Measurements from ENCODE around the gene MS4A6A. TPM values are rescaled to one million over a fixed set of nuclear protein-coding genes. Genes with fewer than 3 reads are reported as not detected.
"Not testable (repeated sequence)": the region's sequence is repeated elsewhere in the genome, so short reads cannot be mapped to it uniquely, and the experiment has no call there.

The MS4A6A gene
- total RNA-seq, 1 experiment from 2014 or later: not detected

- Histone ChIP-seq H3K9me3 (replicated peaks) (no peaks in the 10 kb centered on the region), H3K4me3 (no peak overlapping the region), H3K4me1 (replicated peaks) (no peaks in the 10 kb centered on the region), H3K27ac (no peak overlapping the region), H3K36me3 (no peaks in the 10 kb centered on the region), H3K27me3 (replicated peaks) (0 out of 2 replicates have a peak, but pooled peaks cover under 1% of the 10 kb centered on the region)
- no peak for DNase-seq (ENCODE audit: low read depth in 1 of 2, low spot score in 2 of 2)
Observed at GRCh38 chr11:60165951-60166350, 16.9 kb downstream of the MS4A6A start.

DNA sequence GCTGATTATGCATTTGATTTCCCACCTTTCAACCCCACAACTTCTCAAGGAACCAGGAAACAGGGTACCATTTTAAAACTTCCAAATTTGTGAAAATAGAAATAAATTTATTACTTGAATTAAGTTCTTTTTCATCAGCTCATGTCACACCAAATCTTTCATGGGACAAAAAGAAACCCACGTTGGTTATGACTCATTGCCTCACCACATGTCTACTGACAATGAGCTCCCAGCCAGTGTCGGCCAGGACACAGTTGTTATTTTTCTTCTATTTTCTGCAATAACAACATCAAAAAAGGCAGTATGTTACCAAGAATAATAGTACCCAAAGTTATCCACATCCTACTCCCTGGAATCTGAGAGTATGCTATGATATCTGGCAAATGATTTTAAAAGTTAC is 17.3 kb downstream of the MS4A6A start:
- Histone ChIP-seq H3K4me1 (replicated peaks) (no peaks in the 10 kb centered on the region), H3K27ac (no peak overlapping the region), H3K36me3 (no peaks in the 10 kb centered on the region), H3K9me3 (replicated peaks) (no peaks in the 10 kb centered on the region), H3K27me3 (replicated peaks) (no peaks in the 10 kb centered on the region), H3K4me3 (no peak overlapping the region)
- DNase-seq (ENCODE audit: low read depth in 1 of 2, low spot score in 2 of 2): no peak

- Histone ChIP-seq H3K27me3 (replicated peaks) (no peaks in the 10 kb centered on the region), H3K9me3 (replicated peaks) (no peaks in the 10 kb centered on the region), H3K27ac (no peak overlapping the region), H3K36me3 (no peaks in the 10 kb centered on the region), H3K4me1 (replicated peaks) (no peaks in the 10 kb centered on the region), H3K4me3 (no peak overlapping the region)
- no peak for DNase-seq (ENCODE audit: low read depth in 1 of 2, low spot score in 2 of 2)
Observed at GRCh38 chr11:60164550-60165075, 18.3 kb downstream of the MS4A6A start.

GRCh38 chr11:60161766-60162165 is 21.1 kb downstream of the MS4A6A start:
- H3K36me3 ChIP-seq: no peaks in the 10 kb centered on the region
- H3K9me3 ChIP-seq (replicated peaks): no peaks in the 10 kb centered on the region
- no peaks in the 10 kb centered on the region for H3K27me3 ChIP-seq (replicated peaks)
- no peak overlapping the region for H3K4me3 ChIP-seq
- no peak for DNase-seq (ENCODE audit: low read depth in 1 of 2, low spot score in 2 of 2)
- H3K27ac ChIP-seq: no peak overlapping the region
- H3K4me1 ChIP-seq (replicated peaks): no peaks in the 10 kb centered on the region

GRCh38 chr11:60161107-60161506 is 21.8 kb downstream of the MS4A6A start:
- no peaks in the 10 kb centered on the region for H3K4me1 ChIP-seq (replicated peaks)
- no peaks in the 10 kb centered on the region for H3K36me3 ChIP-seq
- H3K27ac ChIP-seq: no peak overlapping the region
- no peaks in the 10 kb centered on the region for H3K9me3 ChIP-seq (replicated peaks)
- H3K4me3 ChIP-seq: no peak overlapping the region
- no peaks in the 10 kb centered on the region for H3K27me3 ChIP-seq (replicated peaks)
- no peak for DNase-seq (ENCODE audit: low read depth in 1 of 2, low spot score in 2 of 2)

- H3K4me3 ChIP-seq: no peak overlapping the region
- no peaks in the 10 kb centered on the region for H3K36me3 ChIP-seq
- no peak for DNase-seq (ENCODE audit: low read depth in 1 of 2, low spot score in 2 of 2)
- H3K27me3 ChIP-seq (replicated peaks): no peaks in the 10 kb centered on the region
- no peaks in the 10 kb centered on the region for H3K9me3 ChIP-seq (replicated peaks)
- H3K4me1 ChIP-seq (replicated peaks): no peaks in the 10 kb centered on the region
- no peak overlapping the region for H3K27ac ChIP-seq
Observed at GRCh38 chr11:60159868-60160267, 23.0 kb downstream of the MS4A6A start.

DNA sequence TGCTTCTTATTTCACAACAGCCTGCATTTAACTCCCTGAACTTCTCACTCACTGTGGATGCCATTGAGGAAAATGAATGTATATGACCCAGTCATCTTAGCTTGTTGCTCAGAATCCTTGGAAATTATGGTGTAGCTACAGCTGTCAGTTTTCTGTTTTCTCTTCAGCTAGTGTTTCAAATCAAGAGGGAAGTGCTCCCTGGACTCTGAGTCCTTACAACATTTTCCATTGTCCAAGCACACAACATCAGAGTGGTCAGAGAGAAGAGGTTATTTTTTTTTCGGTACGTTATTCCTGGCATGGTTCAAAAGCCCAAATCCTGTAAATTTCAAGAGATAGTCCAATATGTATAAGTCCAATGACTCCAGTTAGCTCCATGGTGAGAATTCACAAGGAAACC is 23.6 kb downstream of the MS4A6A start:
- no peaks in the 10 kb centered on the region for H3K36me3 ChIP-seq
- no peak overlapping the region for H3K27ac ChIP-seq
- H3K4me1 ChIP-seq (replicated peaks): no peaks in the 10 kb centered on the region
- no peak for DNase-seq (ENCODE audit: low read depth in 1 of 2, low spot score in 2 of 2)
- no peaks in the 10 kb centered on the region for H3K27me3 ChIP-seq (replicated peaks)
- H3K4me3 ChIP-seq: no peak overlapping the region
- H3K9me3 ChIP-seq (replicated peaks): no peaks in the 10 kb centered on the region

DNA sequence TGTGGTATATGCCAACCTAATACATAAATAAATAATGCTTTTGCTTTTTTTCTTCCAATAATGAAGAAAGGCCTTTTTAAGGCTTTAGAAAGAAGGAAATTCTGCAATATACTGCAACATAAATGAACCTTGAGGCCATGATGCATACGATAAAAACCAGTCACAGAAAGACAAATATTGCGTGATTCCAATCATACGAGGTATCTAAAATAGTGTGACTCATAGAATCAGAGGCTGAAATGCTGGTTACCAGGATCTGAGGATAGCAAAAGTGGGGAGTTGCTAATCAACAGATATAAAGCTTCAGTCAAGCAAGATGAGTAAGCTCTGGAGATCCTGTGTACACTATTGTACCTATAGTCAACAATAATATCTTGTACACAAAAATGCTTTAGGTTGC is 24.2 kb downstream of the MS4A6A start:
- no peaks in the 10 kb centered on the region for H3K36me3 ChIP-seq
- no peak for DNase-seq (ENCODE audit: low read depth in 1 of 2, low spot score in 2 of 2)
- no peak overlapping the region for H3K4me3 ChIP-seq
- H3K27ac ChIP-seq: no peak overlapping the region
- H3K27me3 ChIP-seq (replicated peaks): no peaks in the 10 kb centered on the region
- H3K9me3 ChIP-seq (replicated peaks): no peaks in the 10 kb centered on the region
- no peaks in the 10 kb centered on the region for H3K4me1 ChIP-seq (replicated peaks)

DNA sequence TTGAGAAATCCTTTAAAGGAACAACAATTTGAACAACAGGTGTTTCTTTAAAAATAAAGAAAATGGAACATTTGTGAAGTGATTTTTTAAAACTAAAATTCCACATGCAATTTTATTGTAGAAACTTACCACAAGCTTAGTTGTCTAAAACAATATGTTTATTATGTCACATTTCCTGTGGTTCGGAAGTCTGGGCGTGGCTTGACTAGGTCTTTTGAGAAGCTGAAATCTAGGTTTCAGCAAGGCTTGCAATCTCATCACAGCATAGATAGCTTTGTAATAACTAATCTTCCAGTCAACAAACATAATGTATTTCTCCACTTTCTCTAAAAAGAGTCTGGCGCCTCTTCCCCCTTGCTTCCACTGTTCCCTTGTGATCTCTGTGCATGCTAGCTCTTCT is 27.0 kb downstream of the MS4A6A start:
- Histone ChIP-seq H3K27me3 (replicated peaks) (no peaks in the 10 kb centered on the region), H3K36me3 (no peaks in the 10 kb centered on the region), H3K4me1 (replicated peaks) (no peaks in the 10 kb centered on the region), H3K9me3 (replicated peaks) (no peaks in the 10 kb centered on the region), H3K4me3 (no peak overlapping the region), H3K27ac (no peak overlapping the region)
- DNase-seq (ENCODE audit: low read depth in 1 of 2, low spot score in 2 of 2): no peak

DNA sequence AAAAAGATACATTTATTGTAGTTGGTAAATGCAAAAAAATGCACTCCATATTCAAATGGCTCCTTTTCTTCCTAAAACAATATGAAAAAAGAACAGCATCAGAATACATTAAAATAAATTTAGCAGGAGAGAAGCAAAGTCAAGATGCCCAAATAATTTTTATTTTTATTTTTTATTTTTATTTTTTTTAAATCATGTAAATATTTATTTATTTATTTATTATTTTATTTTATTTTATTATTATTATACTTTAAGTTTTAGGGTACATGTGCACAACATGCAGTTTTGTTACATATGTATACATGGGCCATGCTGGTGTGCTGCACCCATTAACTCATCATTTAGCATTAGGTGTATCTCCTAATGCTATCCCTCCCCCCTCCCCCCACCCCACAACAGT is 30.2 kb downstream of the MS4A6A start:
- DNase-seq (ENCODE audit: low read depth in 1 of 2, low spot score in 2 of 2); H3K36me3 ChIP-seq; H3K9me3 ChIP-seq (replicated peaks); H3K27ac ChIP-seq; H3K4me1 ChIP-seq (replicated peaks); H3K27me3 ChIP-seq (replicated peaks); H3K4me3 ChIP-seq: not testable (repeated sequence)

DNA sequence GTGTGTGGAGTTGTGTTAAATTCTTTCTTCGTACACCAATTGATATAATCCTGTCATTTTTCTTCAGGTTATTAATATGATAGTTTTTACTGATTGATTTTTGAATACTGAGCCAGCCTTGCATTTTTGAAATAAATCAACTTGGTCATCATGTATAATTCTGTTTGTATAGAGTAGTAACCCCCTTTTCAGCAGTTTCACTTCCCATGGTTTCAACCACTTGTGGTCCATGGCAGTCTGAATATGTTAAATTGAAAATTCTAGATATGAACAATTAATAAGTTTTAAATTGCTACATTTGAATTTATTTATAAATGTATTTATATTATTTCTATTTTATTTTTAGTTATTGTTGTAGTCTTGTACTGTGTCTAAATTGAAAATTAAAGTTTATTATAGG is 32.6 kb downstream of the MS4A6A start:
- DNase-seq (ENCODE audit: low read depth in 1 of 2, low spot score in 2 of 2): no peak
- no peaks in the 10 kb centered on the region for H3K9me3 ChIP-seq (replicated peaks)
- H3K36me3 ChIP-seq: no peaks in the 10 kb centered on the region
- H3K4me3 ChIP-seq: no peak overlapping the region
- H3K27ac ChIP-seq: no peak overlapping the region
- no peaks in the 10 kb centered on the region for H3K27me3 ChIP-seq (replicated peaks)
- H3K4me1 ChIP-seq (replicated peaks): no peaks in the 10 kb centered on the region

DNA sequence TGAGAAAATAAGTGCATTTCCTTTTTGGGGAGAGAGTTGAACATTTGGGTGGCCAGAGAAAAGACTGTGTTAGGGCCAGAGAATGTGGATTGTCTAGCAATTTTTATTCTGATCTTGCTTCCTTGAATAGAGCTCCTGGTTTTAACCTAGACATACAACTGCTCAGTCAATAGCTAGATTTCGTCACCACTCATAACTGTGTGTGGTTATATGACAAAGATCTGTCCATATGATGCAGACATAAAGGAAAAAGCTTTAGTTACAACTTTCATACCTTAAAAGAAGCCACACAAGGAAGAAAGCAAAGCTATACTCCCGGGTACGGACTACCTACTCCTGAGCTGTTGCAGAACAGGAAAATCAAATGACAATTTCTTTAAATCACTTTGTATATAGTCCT is 37.2 kb downstream of the MS4A6A start:
- DNase-seq (ENCODE audit: low read depth in 1 of 2, low spot score in 2 of 2): no peak
- Histone ChIP-seq H3K27me3 (replicated peaks) (no peaks in the 10 kb centered on the region), H3K9me3 (replicated peaks) (no peaks in the 10 kb centered on the region), H3K4me3 (no peak overlapping the region), H3K36me3 (no peaks in the 10 kb centered on the region), H3K27ac (no peak overlapping the region), H3K4me1 (replicated peaks) (no peaks in the 10 kb centered on the region)

DNA sequence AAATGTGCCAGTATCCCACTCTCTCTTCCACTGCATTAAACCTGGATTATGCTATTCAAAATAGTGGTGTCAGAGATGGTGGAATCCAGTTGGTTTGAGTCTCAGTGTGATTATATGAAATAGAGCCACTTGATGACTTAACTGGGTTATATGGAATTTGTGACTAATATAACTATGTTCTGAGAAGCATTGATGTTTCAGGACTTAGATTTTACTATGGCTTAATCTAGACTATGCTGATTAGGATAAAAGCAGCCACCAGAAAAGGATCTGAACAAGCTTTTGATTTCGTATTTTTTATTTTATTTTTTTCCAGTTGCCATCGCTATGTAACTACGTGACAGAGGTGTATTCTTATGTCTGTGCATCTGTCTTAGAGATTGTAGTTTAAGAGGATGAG is 39.1 kb downstream of the MS4A6A start:
- no peaks in the 10 kb centered on the region for H3K27me3 ChIP-seq (replicated peaks)
- H3K9me3 ChIP-seq (replicated peaks): no peaks in the 10 kb centered on the region
- no peaks in the 10 kb centered on the region for H3K4me1 ChIP-seq (replicated peaks)
- no peak overlapping the region for H3K4me3 ChIP-seq
- no peak for DNase-seq (ENCODE audit: low read depth in 1 of 2, low spot score in 2 of 2)
- no peak overlapping the region for H3K27ac ChIP-seq
- no peaks in the 10 kb centered on the region for H3K36me3 ChIP-seq

- no peak overlapping the region for H3K27ac ChIP-seq
- no peaks in the 10 kb centered on the region for H3K4me1 ChIP-seq (replicated peaks)
- DNase-seq (ENCODE audit: low read depth in 1 of 2, low spot score in 2 of 2): no peak
- H3K36me3 ChIP-seq: no peaks in the 10 kb centered on the region
- no peak overlapping the region for H3K4me3 ChIP-seq
- H3K27me3 ChIP-seq (replicated peaks): 0 out of 2 replicates have a peak, but pooled peaks cover 7% of the 10 kb centered on the region
- H3K9me3 ChIP-seq (replicated peaks): no peaks in the 10 kb centered on the region
Observed at GRCh38 chr11:60133917-60134316, 49.0 kb downstream of the MS4A6A start.

DNA sequence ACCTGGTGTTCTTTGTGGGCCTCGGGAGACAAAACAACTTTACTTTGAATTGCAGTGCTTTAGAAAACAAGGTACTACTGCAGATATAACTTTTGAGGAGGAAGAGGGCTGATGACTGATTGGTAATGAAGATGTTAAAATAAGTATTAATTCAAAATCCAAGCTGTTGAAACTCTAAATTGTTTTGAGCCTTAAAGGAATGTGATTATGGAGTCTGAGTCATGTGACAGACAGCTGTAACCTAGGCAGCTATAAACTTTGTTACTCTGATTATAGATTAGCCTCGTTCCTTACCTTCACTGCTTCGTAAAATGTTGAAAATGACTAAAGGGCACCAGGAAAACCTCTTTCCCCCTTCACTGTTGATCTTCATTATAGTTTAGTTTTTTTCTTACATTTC is 51.0 kb downstream of the MS4A6A start:
- no peaks in the 10 kb centered on the region for H3K4me1 ChIP-seq (replicated peaks)
- H3K36me3 ChIP-seq: no peaks in the 10 kb centered on the region
- H3K27me3 ChIP-seq (replicated peaks): 0 out of 2 replicates have a peak, but pooled peaks cover 7% of the 10 kb centered on the region
- DNase-seq (ENCODE audit: low read depth in 1 of 2, low spot score in 2 of 2): no peak
- H3K9me3 ChIP-seq (replicated peaks): no peaks in the 10 kb centered on the region
- H3K4me3 ChIP-seq: no peak overlapping the region
- no peak overlapping the region for H3K27ac ChIP-seq

All from SJSA1 (cell line).